ENCODE measurements around the gene RAP1GAP2. TPM values are rescaled to one million over a fixed set of nuclear protein-coding genes. Genes with fewer than 3 reads are reported as not detected.
"Not testable (repeated sequence)": the region's sequence is repeated elsewhere in the genome, so short reads cannot be mapped to it uniquely, and the experiment has no call there.

RAP1GAP2 gene
- total RNA-seq, 3 donors from 2014 or later (not counting 1 experiment from before 2014, with no cell fraction given): 274 to 418 (median 390) TPM

DNA sequence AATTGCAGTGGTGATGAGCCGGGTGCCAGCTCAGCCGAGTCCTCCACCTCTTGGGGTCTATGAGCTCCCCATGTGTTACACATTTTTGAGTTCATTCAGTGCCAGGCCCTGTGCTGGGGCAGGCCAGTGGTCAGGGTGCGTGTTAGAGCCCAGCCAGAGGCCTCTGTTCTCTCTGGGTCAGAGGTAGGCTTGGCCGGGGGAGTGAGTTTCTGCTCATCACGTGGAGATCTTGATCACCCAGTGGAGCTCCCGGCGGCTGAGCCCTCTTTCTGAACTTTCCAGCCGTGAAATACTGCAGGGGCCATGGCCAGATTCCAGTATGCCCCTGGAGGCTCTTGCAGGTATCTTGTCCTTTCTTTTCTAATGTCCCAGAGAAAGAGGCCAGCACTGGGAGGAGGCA, 93.0 kb downstream of the RAP1GAP2 start:
- ATAC-seq (peak in 1 of 3 donors; percentile 14), DNase-seq (no peak)
- no peak overlapping the region for H3K27ac ChIP-seq (ENCODE audit: low read length)
- intact Hi-C loops (cut with micrococcal nuclease): loop anchor here (10.0 kb wide), 1 partner anchor 46 kb away; no protein-coding TSS in a partner anchor
- Mint-ChIP-seq H3K27me3 (ENCODE audit: low read depth in 2 of 2) (no peaks in the 10 kb centered on the region), H3K36me3 (peaks cover 7% of the 10 kb centered on the region), H3K4me1 (peaks cover 49 to 72% of the 10 kb centered on the region in 2 donors), H3K27ac (peak overlapping the region; percentile 70 to 85), H3K9me3 (no peaks in the 10 kb centered on the region), H3K4me3 (no peak overlapping the region)
- H3K9me3 ChIP-seq (ENCODE audit: control insufficient read depth, insufficient read depth, low read length): no peaks in the 10 kb centered on the region
- H3K36me3 ChIP-seq (ENCODE audit: control insufficient read depth, insufficient read depth, low read length): peaks cover 9% of the 10 kb centered on the region
- 93% methylated on average over 8 of the region's 8 CpGs for WGBS (ENCODE audit: insufficient coverage)
- peaks cover 25% of the 10 kb centered on the region for H3K4me1 ChIP-seq (ENCODE audit: control insufficient read depth, insufficient read depth, low read length)
- H3K4me3 ChIP-seq (ENCODE audit: low read length): no peak overlapping the region
- no peaks in the 10 kb centered on the region for H3K27me3 ChIP-seq (ENCODE audit: control insufficient read depth, insufficient read depth, low read length)
- TF ChIP-seq, protein P1, sequence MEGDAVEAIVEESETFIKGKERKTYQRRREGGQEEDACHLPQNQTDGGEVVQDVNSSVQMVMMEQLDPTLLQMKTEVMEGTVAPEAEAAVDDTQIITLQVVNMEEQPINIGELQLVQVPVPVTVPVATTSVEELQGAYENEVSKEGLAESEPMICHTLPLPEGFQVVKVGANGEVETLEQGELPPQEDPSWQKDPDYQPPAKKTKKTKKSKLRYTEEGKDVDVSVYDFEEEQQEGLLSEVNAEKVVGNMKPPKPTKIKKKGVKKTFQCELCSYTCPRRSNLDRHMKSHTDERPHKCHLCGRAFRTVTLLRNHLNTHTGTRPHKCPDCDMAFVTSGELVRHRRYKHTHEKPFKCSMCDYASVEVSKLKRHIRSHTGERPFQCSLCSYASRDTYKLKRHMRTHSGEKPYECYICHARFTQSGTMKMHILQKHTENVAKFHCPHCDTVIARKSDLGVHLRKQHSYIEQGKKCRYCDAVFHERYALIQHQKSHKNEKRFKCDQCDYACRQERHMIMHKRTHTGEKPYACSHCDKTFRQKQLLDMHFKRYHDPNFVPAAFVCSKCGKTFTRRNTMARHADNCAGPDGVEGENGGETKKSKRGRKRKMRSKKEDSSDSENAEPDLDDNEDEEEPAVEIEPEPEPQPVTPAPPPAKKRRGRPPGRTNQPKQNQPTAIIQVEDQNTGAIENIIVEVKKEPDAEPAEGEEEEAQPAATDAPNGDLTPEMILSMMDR (IDR thresholded peaks at IDR 0.05): no peak

- 91% methylated on average over 5 of the region's 10 CpGs for WGBS (ENCODE audit: insufficient coverage)
- H3K9me3 Mint-ChIP-seq; H3K4me3 Mint-ChIP-seq; DNase-seq; H3K4me3 ChIP-seq (ENCODE audit: low read length); H3K27me3 Mint-ChIP-seq (ENCODE audit: low read depth in 2 of 2); intact Hi-C loops (cut with micrococcal nuclease); H3K27me3 ChIP-seq (ENCODE audit: control insufficient read depth, insufficient read depth, low read length); H3K9me3 ChIP-seq (ENCODE audit: control insufficient read depth, insufficient read depth, low read length); H3K27ac ChIP-seq (ENCODE audit: low read length); ATAC-seq; H3K36me3 Mint-ChIP-seq: not testable (repeated sequence)
- peaks cover 25% of the 10 kb centered on the region for H3K4me1 ChIP-seq (ENCODE audit: control insufficient read depth, insufficient read depth, low read length)
- Mint-ChIP-seq H3K4me1 (peaks cover 48 to 67% of the 10 kb centered on the region in 2 donors), H3K27ac (peak overlapping the region; percentile 70 to 85)
- H3K36me3 ChIP-seq (ENCODE audit: control insufficient read depth, insufficient read depth, low read length): peaks cover 10% of the 10 kb centered on the region
Measured at GRCh38 chr17:2890778-2891177, 94.5 kb downstream of the RAP1GAP2 start.

DNA sequence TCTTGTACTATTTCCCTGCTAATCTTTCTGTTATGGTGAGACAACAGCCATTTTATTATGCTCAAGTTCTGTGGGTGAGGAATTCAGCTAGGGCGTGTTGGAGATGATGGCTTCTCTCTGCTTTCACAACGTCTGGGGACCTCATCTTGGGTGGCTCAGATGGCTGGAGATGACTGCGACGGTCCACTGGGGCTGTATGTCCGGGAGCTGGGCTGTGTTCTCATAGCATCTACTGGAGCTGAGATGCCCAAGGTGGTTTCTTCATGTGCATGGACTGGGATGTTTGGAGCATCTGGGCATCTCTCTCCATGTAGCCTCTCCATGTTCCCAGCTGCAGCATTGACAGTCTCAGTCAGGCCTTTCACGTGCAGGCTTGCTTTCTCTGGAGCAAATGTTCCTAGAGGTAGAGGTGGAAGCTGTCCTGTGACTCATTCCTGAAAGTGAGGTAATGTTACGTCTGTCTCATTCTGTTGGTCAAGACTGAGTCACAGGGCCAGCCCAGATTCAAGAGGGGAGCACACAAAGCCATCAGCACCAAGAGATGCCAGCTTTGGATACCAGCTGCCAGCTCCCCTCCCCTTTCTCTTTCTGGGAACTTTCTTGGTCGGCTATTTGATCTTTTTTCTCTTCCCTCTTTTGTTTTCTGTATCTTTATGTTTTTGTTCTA, 96.2 kb downstream of the RAP1GAP2 start:
- H3K27me3 ChIP-seq (ENCODE audit: control insufficient read depth, insufficient read depth, low read length): no peaks in the 10 kb centered on the region
- H3K4me3 Mint-ChIP-seq: peak overlapping the region; percentile 43
- no peaks in the 10 kb centered on the region for H3K27me3 Mint-ChIP-seq (ENCODE audit: low read depth in 2 of 2)
- peak overlapping the region; percentile 70 to 85 for H3K27ac Mint-ChIP-seq
- H3K36me3 Mint-ChIP-seq: peaks cover 7% of the 10 kb centered on the region
- TF ChIP-seq, protein P1 (IDR thresholded peaks at IDR 0.05): no peak
- peaks cover 19% of the 10 kb centered on the region for H3K36me3 ChIP-seq (ENCODE audit: control insufficient read depth, insufficient read depth, low read length)
- intact Hi-C loops (cut with micrococcal nuclease): no loop called here
- H3K4me1 ChIP-seq (ENCODE audit: control insufficient read depth, insufficient read depth, low read length): peaks cover 25% of the 10 kb centered on the region
- H3K4me3 ChIP-seq (ENCODE audit: low read length): no peak overlapping the region
- 81% methylated on average over 7 of the region's 8 CpGs for WGBS (ENCODE audit: insufficient coverage)
- no peaks in the 10 kb centered on the region for H3K9me3 ChIP-seq (ENCODE audit: control insufficient read depth, insufficient read depth, low read length)
- DNase-seq (no peak), ATAC-seq (no peak)
- H3K4me1 Mint-ChIP-seq: peaks cover 52 to 71% of the 10 kb centered on the region in 2 donors
- no peak overlapping the region for H3K27ac ChIP-seq (ENCODE audit: low read length)
- no peaks in the 10 kb centered on the region for H3K9me3 Mint-ChIP-seq

DNA sequence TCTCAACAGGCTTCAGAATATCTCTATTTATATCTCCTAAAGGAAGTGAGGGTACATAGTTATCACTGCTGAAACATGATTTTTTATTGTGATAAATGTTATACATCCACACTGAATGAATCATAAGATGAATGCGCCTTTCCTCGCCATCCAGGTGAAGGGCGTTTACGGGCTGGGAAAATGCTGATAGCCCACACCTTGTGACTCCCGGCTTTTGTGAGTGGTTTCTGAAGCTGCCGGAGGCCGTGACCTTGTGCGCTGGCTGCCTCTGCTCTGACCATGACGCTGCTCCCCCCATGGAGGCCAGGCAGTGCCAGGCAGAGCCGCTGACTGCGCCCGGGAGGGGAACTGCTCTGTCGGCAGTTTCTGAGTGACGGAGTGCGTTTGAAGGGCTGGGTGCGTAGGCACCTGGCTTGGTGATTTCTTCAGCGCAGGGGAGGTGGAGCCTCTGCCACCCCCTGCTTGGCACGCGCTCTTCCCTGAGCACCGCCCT, 97.2 kb downstream of the RAP1GAP2 start:
- intact Hi-C loops (cut with micrococcal nuclease): no loop called here
- Histone ChIP-seq H3K36me3 (ENCODE audit: control insufficient read depth, insufficient read depth, low read length) (peaks cover 19% of the 10 kb centered on the region), H3K4me3 (ENCODE audit: low read length) (no peak overlapping the region), H3K4me1 (ENCODE audit: control insufficient read depth, insufficient read depth, low read length) (peaks cover 27% of the 10 kb centered on the region), H3K27ac (ENCODE audit: low read length) (no peak overlapping the region), H3K9me3 (ENCODE audit: control insufficient read depth, insufficient read depth, low read length) (no peaks in the 10 kb centered on the region), H3K27me3 (ENCODE audit: control insufficient read depth, insufficient read depth, low read length) (no peaks in the 10 kb centered on the region)
- ATAC-seq (no peak), DNase-seq (no peak)
- peaks cover 7% of the 10 kb centered on the region for H3K36me3 Mint-ChIP-seq
- H3K27me3 Mint-ChIP-seq (ENCODE audit: low read depth in 2 of 2): no peaks in the 10 kb centered on the region
- TF ChIP-seq, protein P1 (IDR thresholded peaks at IDR 0.05): no peak
- H3K9me3 Mint-ChIP-seq: no peaks in the 10 kb centered on the region
- H3K27ac Mint-ChIP-seq: peak overlapping the region; percentile 80 to 85
- WGBS (ENCODE audit: insufficient coverage): 95% methylated on average over 20 of the region's 20 CpGs
- no peak overlapping the region for H3K4me3 Mint-ChIP-seq
- peaks cover 50 to 70% of the 10 kb centered on the region in 2 donors for H3K4me1 Mint-ChIP-seq

All from natural killer cell (primary cell).